ENCODE measurements around the gene STAT4.

STAT4 gene

GRCh38 chr2:191006997-191007783 is 143.6 kb downstream of the STAT4 start:
- DNase-seq (ENCODE audit: extremely low read depth, low read depth): no peak
- TF ChIP-seq, protein P1, sequence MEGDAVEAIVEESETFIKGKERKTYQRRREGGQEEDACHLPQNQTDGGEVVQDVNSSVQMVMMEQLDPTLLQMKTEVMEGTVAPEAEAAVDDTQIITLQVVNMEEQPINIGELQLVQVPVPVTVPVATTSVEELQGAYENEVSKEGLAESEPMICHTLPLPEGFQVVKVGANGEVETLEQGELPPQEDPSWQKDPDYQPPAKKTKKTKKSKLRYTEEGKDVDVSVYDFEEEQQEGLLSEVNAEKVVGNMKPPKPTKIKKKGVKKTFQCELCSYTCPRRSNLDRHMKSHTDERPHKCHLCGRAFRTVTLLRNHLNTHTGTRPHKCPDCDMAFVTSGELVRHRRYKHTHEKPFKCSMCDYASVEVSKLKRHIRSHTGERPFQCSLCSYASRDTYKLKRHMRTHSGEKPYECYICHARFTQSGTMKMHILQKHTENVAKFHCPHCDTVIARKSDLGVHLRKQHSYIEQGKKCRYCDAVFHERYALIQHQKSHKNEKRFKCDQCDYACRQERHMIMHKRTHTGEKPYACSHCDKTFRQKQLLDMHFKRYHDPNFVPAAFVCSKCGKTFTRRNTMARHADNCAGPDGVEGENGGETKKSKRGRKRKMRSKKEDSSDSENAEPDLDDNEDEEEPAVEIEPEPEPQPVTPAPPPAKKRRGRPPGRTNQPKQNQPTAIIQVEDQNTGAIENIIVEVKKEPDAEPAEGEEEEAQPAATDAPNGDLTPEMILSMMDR (IDR thresholded peaks at IDR 0.05; ENCODE audit: low read depth, low read length, missing control alignments): no peak
- H3K4me3 ChIP-seq (replicated peaks; ENCODE audit: low read depth, low read length): no peak overlapping the region

DNA sequence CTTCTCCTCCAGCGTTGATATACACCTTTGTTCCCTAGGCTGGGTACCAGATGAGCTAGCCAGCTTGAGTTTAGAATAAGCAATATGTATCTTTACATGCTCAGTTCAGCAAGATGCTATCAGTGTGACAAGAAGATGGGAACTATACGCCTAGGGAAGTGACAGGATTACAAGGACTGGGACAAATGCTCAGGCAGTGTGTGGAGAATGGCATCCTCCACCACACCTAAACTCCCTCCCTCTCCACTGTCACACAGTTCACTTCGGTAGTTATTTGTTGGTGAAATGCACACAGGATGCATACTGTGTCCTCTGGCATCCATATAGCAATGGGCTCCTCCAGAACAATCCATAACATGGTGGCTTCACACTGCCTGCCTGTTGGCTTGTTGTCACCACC is 144.5 kb downstream of the STAT4 start:
- DNase-seq (ENCODE audit: extremely low read depth, low read depth): no peak
- H3K4me3 ChIP-seq (replicated peaks; ENCODE audit: low read depth, low read length): no peak overlapping the region
- TF ChIP-seq, protein P1 (IDR thresholded peaks at IDR 0.05; ENCODE audit: low read depth, low read length, missing control alignments): no peak

DNA sequence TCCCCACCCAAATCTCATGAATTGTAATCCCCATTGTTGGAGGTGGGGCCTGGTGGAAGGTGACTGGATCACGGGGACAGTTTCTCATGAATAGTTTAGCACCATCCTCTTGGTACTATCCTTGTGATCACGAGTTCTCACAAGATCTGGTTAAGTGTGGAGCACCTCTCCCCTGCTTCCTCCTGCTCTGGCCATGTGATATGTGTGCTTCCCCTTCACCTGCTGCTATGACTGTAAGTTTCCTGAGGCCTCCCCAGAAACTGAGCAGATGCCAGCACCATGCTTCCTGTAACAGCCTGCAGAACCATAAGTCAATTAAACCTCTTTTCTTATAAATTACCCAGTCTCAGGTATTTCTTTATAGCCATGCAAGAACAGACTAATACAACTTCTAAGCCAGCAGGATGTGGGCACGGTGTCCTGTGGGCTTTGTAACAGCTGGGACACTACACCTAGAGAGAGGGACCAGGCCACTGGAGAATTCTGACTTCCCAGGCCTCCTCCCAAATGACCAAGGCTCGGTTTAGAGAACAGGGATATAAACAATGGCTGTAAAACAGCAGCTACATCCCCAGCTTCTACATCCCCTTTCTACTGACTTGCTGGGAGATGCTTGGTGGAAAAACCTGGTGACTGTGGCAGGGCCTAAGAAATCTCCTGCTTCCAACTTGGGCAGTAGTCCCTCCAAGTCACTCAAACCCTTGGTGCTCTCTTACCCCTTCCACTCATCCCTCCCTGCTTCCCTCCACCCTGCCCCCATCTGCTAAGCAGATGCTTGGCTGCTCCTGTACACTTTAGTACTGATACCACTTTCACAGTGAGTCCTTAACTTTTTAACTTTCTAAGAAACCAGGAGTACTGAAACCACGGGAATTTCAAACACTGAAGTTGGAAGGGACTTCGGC is 147.1 kb downstream of the STAT4 start:
- no peak overlapping the region for H3K4me3 ChIP-seq (replicated peaks; ENCODE audit: low read depth, low read length)
- TF ChIP-seq, protein P1 (IDR thresholded peaks at IDR 0.05; ENCODE audit: low read depth, low read length, missing control alignments): no peak
- no peak for DNase-seq (ENCODE audit: extremely low read depth, low read depth)

GRCh38 chr2:191001624-191002023 is 149.2 kb downstream of the STAT4 start:
- TF ChIP-seq, protein P1 (IDR thresholded peaks at IDR 0.05; ENCODE audit: low read depth, low read length, missing control alignments): no peak
- H3K4me3 ChIP-seq (replicated peaks; ENCODE audit: low read depth, low read length): no peak overlapping the region
- DNase-seq (ENCODE audit: extremely low read depth, low read depth): no peak

DNA sequence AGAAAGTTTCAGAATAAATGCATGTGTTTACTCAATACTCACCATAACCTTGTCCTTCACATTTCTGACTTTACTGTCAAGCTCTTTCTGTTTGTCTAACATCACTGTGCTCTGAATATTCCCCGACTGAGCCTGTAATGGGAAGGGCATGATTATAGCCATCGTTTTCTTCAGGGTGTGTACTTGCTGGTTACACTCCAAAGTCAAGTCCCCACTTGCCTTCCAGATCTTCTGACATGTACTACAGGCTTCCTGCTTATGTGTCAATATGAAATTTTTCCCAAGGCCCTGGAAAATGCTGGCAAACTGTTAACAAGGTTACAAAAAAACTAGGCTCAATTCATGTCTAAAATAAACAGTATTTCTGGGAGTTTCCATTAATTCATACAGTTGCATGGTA is 149.8 kb downstream of the STAT4 start:
- H3K4me3 ChIP-seq (replicated peaks; ENCODE audit: low read depth, low read length): no peak overlapping the region
- TF ChIP-seq, protein P1 (IDR thresholded peaks at IDR 0.05; ENCODE audit: low read depth, low read length, missing control alignments): no peak

GRCh38 chr2:190999949-191000665 is 150.7 kb downstream of the STAT4 start:
- TF ChIP-seq, protein P1 (IDR thresholded peaks at IDR 0.05; ENCODE audit: low read depth, low read length, missing control alignments): no peak
- H3K4me3 ChIP-seq (replicated peaks; ENCODE audit: low read depth, low read length): no peak overlapping the region
- no peak for DNase-seq (ENCODE audit: extremely low read depth, low read depth)

More for the DNA sequence above, 149.8 kb downstream of the STAT4 start:
- no peak for DNase-seq (ENCODE audit: extremely low read depth, low read depth)

Data from HFF-Myc (cell line).